ENCODE data around the gene SDCCAG8.

SDCCAG8 gene

DNA sequence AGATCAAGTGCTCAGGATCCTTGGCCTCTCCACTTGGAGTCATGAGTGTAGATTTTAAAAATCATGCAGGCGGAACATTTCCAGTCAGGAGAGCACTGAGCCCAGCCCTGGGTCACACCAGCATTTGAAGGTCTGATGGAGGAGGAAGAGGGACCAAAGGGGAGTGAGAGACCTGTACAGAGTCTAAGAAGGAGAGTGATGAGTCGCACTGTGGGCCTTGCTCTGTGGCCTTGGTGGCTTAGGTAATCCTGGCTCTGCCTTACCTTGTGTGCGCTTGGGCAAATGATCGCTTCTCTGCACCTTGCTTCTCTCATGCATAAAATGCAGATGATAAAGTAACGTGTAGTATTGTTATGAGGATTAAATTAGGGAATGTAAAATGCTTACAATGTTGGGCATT is 225.3 kb downstream of the SDCCAG8 start:
- TF ChIP-seq GATA2 (IDR thresholded peaks at IDR 0.05; ENCODE audit: low read depth, low read length) (no peak), GATA3 (IDR thresholded peaks at IDR 0.05; ENCODE audit: low read depth, low read length) (no peak)

DNA sequence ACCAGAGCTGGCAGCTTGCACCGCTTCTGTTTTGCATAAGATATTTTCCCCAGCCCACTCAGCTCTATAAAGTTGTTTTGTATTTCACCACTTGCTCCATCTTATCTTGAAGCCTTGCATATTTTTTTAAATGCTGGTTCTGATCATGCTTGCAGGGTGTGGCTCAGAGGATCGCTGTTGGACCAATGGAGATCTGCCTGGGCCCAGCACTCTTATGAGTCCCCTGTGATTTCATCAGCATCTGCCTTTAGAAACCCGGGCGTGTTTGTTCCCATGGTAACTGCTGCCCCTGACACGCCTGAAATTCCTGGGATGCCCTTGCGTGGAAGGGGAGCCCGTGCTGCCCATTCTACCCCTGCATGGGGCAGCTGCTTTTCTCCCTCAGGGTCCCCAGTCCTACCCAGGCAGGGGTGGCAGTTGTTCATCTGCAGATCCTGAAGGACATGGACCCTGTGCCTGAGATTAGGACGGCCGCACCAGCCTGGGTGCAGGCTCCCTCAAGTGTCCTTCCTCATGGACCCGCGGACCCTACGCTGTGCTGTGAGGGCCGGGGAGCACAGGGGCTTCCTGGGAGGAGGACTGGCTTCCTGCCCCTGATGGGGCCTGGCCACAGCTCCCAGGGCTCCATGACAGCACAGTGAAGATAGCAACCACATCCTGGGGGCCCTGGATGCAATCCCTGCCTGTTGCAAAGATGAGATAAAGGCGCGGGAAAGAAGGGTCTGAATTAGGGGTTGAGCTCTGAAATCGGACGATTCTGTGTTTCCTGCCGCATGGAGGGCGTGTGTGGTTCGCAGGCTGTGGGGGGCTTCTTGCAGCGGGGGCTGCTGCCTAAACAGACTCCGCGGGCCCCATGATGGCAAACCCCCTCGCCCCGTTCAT is 226.5 kb downstream of the SDCCAG8 start:
- TF ChIP-seq GATA3 (IDR thresholded peaks at IDR 0.05; ENCODE audit: low read depth, low read length) (no peak), GATA2 (IDR thresholded peaks at IDR 0.05; ENCODE audit: low read depth, low read length) (peak; percentile 29; the same call in 1 of the 2 replicates)

DNA sequence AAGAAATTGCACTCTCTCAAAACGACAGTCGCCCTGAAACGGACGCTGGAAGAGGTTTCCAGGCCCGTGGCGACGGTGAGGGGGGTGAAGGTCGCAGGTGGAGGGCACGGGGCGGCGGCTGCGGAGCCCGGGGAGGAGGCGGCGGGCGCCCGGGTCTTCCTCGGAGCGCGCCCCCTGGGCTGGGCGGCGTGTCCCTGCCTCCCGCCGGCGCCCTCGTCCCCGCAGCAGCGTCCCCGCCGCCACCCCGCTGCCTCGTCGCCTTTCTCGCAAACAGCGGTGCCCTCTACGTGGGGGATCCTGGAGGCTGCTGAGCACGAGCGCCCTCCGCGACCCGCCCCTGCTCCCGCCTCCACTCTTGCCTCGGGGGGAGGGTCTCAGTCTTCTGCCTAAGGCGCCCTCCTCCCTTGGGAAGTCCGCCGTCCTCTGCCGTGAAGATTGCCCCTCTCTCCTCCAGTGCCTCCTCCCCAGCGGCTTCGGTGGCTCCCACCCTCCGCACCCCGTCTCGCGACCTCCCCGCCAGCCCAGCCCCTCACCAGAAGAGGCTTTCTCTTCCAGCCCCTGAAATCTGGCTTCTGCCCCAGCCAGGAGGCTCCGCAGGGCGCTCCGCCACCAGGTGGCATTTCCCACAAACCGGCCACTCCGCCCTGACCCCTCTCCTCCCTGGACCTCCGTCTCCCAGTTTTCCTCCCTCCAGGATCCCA is 227.4 kb downstream of the SDCCAG8 start:
- no peak for TF ChIP-seq GATA2 (IDR thresholded peaks at IDR 0.05; ENCODE audit: low read depth, low read length)
- no peak for TF ChIP-seq GATA3 (IDR thresholded peaks at IDR 0.05; ENCODE audit: low read depth, low read length)

DNA sequence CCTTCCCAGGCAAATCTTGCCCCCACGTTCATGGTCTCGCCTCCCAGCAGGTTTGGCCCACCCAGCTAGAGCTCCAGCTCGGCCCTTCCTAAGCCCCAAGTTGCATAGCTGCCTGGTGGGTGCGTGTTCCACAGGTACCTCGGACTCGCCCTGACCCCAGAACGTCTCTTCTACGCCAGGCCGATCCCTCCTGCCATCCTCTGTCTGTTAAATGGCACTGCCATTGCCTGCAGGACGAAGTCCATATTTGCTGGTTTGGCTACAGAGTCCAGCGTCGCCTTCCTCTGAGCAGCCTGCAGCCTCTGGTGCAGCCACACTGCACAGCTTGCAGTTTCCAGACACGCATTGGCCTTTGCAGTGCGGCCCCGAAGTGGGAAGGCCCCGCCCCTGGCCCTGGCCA is 228.1 kb downstream of the SDCCAG8 start:
- TF ChIP-seq GATA3 (IDR thresholded peaks at IDR 0.05; ENCODE audit: low read depth, low read length) (no peak), GATA2 (IDR thresholded peaks at IDR 0.05; ENCODE audit: low read depth, low read length) (no peak)

DNA sequence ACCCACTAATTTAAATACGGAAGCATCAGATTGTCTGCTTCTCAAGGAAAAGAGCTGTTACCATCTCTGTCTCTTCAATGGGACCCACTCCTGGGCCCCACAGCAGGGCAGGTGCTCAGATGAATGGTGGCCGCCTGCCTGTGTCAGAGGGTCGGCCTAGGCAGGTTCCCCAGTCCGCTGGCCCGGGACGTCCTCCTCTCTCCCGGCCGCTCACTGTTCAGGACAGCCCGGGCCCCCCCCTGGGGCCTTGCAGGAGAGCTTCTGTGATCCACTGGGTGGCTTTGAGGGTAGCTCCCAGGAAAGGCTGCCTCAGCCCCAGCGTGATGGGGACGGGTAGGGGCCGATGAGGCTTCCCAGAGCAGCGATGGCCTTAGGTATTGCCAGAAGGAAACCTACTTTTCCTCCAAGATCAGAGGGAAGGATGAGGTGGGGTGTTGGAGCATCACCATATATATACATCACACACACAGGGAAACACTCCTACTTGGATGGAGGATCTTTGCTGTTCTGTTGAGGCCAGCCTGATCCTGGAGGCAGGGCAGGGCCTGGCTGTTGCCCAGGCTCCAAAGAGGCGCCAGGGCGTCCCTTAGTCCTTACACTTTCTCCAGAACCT is 231.3 kb downstream of the SDCCAG8 start:
- TF ChIP-seq GATA2 (IDR thresholded peaks at IDR 0.05; ENCODE audit: low read depth, low read length) = no peak
- no peak for TF ChIP-seq GATA3 (IDR thresholded peaks at IDR 0.05; ENCODE audit: low read depth, low read length)

DNA sequence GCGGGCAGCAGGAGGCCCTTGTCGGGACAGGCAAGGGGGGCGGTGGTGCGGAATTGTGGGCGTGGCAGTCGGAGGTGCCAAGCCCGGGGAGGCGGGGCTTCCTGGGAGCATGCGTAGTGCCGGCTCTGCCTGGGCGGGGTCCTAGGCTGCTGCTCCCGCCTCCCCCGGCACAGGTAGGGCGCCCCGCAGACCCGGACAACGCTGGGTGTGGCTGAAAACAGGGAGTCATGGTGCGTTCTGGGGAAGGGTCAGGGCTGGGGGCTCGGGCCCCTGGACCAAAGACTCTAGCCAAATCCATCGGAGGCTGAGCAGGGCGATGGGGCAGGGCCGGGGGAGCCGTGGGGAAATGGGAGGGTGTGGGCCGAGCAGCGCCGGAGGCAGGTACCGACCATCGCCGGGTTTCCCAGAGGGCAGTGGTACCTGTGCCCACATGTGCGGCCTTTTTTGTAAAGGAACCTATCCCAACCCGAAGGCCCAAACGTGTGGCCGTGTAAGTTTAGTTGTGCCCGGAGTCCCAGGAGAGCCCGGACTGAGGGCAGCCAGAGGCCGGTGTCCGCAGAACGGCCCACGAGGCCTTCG is 231.9 kb downstream of the SDCCAG8 start:
- TF ChIP-seq GATA3 (IDR thresholded peaks at IDR 0.05; ENCODE audit: low read depth, low read length) (no peak), GATA2 (IDR thresholded peaks at IDR 0.05; ENCODE audit: low read depth, low read length) (no peak)

DNA sequence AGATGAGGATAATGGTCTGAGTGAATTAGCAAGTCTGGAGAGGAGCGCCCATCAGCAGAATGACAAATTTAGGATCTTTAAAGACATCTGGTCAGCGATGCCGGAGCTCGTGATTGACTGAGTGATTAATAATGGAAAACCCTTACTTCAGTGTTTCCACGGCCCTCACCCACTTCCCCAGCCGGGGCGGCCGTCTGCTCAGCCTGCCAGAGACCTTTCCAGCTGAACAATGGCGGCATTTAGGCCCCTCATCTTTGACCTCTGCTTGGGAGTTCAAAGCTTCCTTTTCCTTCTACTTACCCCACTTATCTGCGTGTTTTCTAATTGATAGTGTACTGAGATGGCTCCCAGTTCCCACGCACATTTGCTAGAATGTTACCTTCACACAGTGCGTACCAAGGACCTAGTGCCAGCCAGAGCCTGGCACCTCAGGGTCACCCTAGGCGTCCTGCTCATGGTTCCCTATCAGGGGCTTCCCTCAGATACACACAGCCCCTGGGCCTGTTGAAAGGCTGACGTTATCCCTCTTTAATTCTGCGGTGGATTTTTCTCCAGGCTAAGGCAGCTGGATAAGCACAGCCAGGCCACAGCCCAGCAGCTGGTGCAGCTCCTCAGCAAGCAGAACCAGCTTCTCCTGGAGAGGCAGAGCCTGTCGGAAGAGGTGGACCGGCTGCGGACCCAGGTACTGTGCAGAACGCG is 232.8 kb downstream of the SDCCAG8 start:
- TF ChIP-seq GATA2 (IDR thresholded peaks at IDR 0.05; ENCODE audit: low read depth, low read length) (no peak), GATA3 (IDR thresholded peaks at IDR 0.05; ENCODE audit: low read depth, low read length) (no peak)

DNA sequence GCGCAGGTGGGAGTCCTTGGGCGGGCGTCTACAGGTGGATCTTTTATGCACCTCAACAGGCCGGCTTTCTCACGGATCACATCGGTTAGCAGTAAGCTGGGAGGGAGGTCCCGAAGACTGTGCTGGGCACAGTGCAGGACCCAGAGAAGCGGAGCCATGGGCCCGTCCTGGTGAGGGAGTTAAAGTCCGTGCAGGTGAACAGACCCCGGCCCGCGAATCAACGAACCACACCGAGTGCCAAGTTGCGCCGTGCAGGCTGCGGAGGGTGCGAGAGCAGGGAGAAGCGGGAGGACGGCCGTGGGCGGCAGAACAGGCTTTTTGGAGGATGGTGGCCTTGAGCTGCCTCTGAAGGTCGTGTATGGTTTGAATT is 233.3 kb downstream of the SDCCAG8 start:
- TF ChIP-seq GATA2 (IDR thresholded peaks at IDR 0.05; ENCODE audit: low read depth, low read length) (no peak), GATA3 (IDR thresholded peaks at IDR 0.05; ENCODE audit: low read depth, low read length) (no peak)

DNA sequence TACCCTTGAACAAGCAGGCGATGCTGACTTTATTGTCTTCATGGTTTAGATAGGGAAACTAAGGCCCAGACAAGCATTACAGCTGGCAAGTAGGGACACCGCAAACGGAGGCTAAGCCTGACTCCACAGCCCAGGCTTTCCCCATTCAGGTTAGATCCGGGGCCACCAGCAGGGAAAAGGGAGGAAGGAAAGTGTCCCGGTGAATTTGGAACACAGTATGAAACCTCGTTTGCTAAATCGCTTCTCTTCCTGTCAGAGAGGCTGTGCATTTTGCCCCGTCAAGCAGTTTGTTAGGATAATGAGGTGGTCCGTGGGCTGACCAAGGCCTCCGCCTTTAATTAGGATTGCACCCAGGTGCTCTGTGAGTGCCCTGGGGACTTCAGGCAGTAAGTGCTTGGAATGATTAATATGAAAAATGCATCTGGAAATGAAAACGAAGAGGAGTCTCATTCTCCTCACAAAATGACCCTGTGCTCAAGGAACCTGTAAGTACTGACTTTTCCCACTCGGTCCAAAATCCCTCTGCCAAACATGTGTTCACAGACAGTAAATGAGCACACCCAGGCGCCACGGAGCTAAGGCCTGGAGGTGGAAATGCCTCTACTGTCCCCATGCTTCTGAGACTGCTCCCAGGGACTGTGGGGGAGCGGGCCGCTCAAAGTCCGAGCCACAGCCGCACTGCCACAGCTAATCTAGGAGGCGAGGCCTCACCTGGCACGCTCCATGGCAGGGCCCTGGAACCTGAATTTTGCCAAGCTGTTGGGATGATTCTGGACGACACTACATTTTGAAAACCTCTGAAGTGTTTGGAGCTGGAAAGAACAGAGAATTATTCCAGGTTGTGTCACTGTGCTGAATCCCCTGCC is 234.1 kb downstream of the SDCCAG8 start:
- TF ChIP-seq GATA3 (IDR thresholded peaks at IDR 0.05; ENCODE audit: low read depth, low read length) = no peak
- TF ChIP-seq GATA2 (IDR thresholded peaks at IDR 0.05; ENCODE audit: low read depth, low read length) = no peak

DNA sequence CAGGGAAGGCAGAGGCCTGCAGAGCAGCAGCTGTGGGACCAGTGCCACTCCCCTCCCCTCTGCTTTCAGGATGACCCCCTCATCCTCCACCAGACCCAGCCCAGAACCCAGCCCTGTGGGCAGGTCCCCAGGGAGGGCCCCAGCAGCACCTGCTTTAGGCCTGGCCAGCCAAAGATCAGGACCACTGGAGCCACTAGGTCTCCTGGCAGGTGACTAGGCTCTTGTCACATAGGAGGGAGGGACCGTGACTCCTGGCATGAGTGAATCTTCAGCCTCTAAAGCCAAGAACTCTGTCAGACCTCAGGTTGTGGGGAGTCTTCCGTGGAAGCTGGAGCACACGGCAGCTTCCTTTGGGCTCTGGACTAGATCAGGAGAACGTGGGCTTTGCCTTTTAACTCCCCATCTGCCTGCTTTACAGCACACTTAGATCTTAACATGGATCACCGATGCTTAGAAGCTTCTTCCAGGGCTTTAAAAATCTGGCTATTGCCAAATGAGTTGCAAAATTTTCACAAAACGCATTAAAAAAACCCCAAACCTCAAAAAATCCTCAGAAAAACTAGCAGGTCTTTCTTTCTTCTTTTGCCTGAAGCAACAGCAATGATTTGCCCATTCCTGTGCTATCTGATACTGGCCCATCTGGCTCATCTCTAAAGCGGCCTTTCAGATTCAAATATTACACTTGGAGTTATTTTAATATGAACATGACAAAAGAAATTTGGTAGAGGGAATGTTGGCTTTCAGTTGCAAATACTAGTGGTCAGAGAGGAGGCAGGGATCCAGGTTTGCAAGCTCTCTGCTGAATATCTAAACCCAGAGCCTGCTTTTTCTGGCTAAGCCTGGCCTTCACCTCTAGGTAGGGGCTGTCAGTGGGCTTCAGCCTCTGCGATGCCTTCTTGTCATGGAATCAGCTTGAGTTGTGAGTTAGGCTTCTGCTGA is 235.2 kb downstream of the SDCCAG8 start:
- TF ChIP-seq GATA2 (IDR thresholded peaks at IDR 0.05; ENCODE audit: low read depth, low read length) (no peak), GATA3 (IDR thresholded peaks at IDR 0.05; ENCODE audit: low read depth, low read length) (no peak)

DNA sequence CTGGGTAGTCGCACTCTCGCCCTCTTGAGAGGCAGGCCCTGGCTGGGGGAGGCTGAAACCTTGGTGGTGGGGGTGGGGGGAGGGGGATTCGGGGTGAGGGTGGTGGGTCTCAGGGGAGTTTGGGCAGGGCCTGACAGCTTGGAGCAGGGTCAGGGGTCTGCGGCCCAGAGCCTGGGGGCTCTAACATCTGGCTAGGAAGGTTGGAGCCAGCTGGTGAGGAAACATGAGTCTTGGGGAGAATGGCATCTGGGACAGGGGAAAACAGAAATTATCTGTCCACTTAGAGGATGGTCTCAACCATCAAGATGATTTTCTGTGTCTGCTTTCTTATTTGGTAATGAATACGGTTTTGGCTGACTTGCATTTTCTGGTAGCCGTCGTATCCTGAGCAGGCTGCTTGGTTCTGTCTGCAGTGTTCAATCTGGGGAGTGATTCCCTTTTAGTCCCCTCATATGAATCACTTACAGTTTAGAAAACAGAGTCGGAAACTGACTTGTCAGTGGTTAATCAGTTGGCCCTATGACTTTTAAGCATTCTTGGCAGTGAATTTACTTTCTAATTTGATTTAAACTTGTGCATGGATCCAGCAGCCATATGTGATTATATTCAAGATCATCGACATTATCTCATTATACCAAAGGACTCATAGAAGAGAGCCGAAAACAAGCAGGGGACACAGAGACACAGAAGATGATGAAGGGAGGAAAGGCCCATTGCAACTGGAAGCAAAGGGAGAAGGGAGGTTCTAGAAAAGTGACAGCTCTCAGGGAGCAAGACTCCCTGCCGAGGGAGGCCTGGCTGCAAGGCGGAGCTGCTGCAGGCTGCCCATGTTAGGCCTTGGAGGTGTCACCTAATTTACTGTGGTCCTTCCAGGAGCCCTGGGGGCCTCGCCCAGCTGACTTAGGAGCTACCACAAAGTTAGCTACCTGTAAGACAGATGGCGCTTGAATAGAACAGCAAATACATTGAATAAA is 237.6 kb downstream of the SDCCAG8 start:
- no peak for TF ChIP-seq GATA2 (IDR thresholded peaks at IDR 0.05; ENCODE audit: low read depth, low read length)
- no peak for TF ChIP-seq GATA3 (IDR thresholded peaks at IDR 0.05; ENCODE audit: low read depth, low read length)

All from SH-SY5Y (cell line).